IPS-20b (cell line): Measurements from ENCODE around the gene ATP9A.
"Not testable (repeated sequence)": the region's sequence is repeated elsewhere in the genome, so short reads cannot be mapped to it uniquely, and the experiment has no call there.

Experiments
- H3K27ac ChIP-seq: one replicate; pipeline ENCODE4 v1.5.1; 2013; ENCODE audit warnings: low read length
- H3K27me3 ChIP-seq: 2 replicates; pipeline ENCODE4 v1.6.1; 2013; ENCODE audit warnings: mild to moderate bottlenecking, low read length, inconsistent platforms; ENCODE audit not compliant: insufficient read depth
- H3K36me3 ChIP-seq: 2 replicates; pipeline ENCODE4 v1.6.1; 2013; ENCODE audit warnings: low read depth, mild to moderate bottlenecking, inconsistent platforms, low read length, moderate library complexity; ENCODE audit not compliant: insufficient read depth
- H3K4me1 ChIP-seq: 2 replicates; pipeline ENCODE4 v1.6.1; 2013; ENCODE audit warnings: mild to moderate bottlenecking, control low read depth, inconsistent platforms, low read length, moderate library complexity; ENCODE audit not compliant: insufficient read depth
- H3K4me3 ChIP-seq: 2 replicates; pipeline ENCODE4 v1.5.1; 2013; ENCODE audit warnings: mild to moderate bottlenecking, low read length, inconsistent platforms
- H3K9ac ChIP-seq: 2 replicates; pipeline ENCODE4 v1.6.1; 2013; ENCODE audit warnings: low read depth, mild to moderate bottlenecking, inconsistent platforms, low read length, moderate library complexity
- H3K9me3 ChIP-seq: 2 replicates; pipeline ENCODE4 v1.6.1; 2013; ENCODE audit warnings: mild to moderate bottlenecking, low read depth, low read length, inconsistent platforms; ENCODE audit not compliant: insufficient read depth

Gene ATP9A

DNA sequence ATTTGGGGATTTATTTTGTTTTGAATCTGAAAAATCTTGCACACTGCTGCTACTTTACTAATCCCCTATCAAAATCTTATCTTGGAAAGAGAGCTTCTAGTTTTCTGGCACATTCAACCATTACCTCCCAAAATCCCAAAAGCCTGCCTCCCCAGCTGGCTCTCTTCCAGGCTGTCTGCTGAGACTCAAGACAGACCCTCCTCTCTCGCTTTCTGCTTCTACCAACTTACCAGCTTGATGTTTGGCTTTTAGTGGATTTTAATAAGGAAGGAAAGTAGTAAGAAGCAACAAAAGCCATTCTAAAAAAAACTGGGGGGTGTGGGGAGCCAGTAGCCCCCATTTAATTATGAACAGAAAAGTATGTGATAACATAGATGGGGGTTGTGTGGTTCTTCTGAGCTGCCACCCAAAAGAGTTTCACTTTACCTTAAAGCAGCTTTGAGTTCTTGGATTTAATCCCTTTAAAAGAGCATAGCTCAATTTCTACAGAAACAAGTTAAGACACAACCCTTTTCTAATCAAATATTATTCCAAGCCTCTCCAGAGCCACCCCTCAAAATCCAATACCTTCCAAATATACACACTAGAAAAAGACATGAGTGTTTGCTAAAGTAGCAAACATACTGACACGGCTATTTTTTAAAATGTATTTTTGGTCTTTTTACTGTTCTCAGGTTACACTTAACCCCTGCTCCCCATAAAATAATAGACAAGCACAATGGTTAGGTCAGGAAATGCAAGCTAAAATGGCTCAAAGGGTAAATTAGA lies 71.7 kb downstream of the ATP9A start:
- H3K4me1 ChIP-seq = peaks cover 22% of the 10 kb centered on the region
- H3K4me3 ChIP-seq = peak overlapping the region; percentile 48; the same call in 1 of the 2 replicates
- no peaks in the 10 kb centered on the region for H3K9me3 ChIP-seq
- H3K9ac ChIP-seq = peak overlapping the region; percentile 76
- no peaks in the 10 kb centered on the region for H3K36me3 ChIP-seq
- H3K27me3 ChIP-seq = no peaks in the 10 kb centered on the region
- peak overlapping the region; percentile 96 for H3K27ac ChIP-seq

DNA sequence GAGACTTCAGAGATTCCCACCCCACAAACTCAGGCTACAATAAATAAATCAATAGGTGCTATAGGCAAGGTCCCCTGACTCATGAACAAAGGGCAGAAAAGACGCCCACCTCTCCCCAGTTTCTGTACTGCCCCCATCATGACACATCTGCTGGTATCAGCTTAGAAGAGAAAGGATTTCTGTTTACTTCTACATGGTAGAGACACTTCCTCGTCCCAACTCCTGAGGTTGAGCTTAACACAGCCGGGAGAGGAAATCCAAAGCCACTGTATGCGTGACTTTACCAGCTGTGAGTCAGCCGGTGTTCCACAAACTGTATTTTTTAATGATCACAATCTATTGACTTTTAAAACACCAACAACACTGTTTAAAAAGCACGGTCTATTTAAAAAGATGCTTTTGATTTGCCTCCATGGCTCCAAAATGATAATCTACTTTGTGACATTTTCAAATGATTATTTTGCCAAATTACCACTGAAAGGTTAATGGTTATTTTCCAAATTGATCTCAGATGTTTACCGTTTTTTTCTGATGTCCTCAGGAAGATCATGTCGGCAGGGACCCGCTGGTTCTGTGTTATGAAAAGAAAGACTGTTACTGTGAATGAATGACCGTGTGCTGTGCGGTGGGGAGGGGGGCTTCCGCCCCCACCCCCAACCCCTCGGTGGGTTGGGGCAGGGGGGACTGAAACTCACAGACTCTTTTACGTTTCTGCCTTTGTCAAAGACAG lies 72.5 kb downstream of the ATP9A start:
- Histone ChIP-seq H3K27ac (peak overlapping the region; percentile 96), H3K4me1 (peaks cover 19% of the 10 kb centered on the region), H3K4me3 (peak overlapping the region; percentile 48; the same call in 1 of the 2 replicates), H3K36me3 (no peaks in the 10 kb centered on the region), H3K9ac (peak overlapping the region; percentile 76), H3K27me3 (no peaks in the 10 kb centered on the region), H3K9me3 (no peaks in the 10 kb centered on the region)

DNA sequence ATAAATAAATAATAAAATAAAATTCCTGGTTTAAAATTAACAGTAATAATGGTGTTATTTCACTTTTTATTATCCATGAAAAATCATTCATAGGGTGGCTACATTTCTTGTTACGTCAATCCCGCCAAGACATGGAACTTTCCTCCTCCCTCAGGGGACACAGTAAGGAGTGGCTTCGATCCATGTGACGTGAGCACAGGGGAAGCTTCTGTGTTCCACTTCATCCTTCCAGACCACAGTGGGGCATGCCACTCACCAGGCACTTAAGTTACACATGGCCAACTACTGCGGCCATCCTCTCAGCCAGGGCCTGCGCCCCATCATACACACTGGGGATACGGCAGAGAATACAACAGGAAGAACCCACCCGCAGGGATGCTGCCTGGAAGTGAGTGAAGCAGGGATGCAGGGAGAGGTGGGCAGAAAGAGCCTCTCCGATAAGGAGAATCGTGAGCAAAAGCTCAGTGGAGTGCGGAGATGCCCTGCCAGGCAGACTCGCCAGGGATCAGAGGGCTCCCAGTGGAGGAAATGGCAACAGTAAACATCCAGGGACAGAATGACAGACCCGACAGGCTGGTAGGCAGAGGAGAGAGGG lies 75.3 kb downstream of the ATP9A start:
- no peaks in the 10 kb centered on the region for H3K9me3 ChIP-seq
- no peaks in the 10 kb centered on the region; the same call in 1 of the 2 replicates for H3K36me3 ChIP-seq
- peaks cover 19% of the 10 kb centered on the region for H3K4me1 ChIP-seq
- no peak overlapping the region for H3K4me3 ChIP-seq
- H3K27me3 ChIP-seq = no peaks in the 10 kb centered on the region
- H3K9ac ChIP-seq = no peak overlapping the region
- no peak overlapping the region for H3K27ac ChIP-seq

GRCh38 chr20:51691703-51692102 lies 76.5 kb downstream of the ATP9A start:
- no peaks in the 10 kb centered on the region for H3K9me3 ChIP-seq
- no peaks in the 10 kb centered on the region for H3K27me3 ChIP-seq
- H3K9ac ChIP-seq = no peak overlapping the region
- H3K27ac ChIP-seq = no peak overlapping the region
- no peaks in the 10 kb centered on the region; the same call in 1 of the 2 replicates for H3K36me3 ChIP-seq
- no peak overlapping the region for H3K4me3 ChIP-seq
- peaks cover 14% of the 10 kb centered on the region for H3K4me1 ChIP-seq

GRCh38 chr20:51688600-51689244 lies 79.5 kb downstream of the ATP9A start:
- Histone ChIP-seq H3K36me3 (no peaks in the 10 kb centered on the region; the same call in 1 of the 2 replicates), H3K4me1 (no peaks in the 10 kb centered on the region), H3K4me3 (no peak overlapping the region), H3K9me3 (no peaks in the 10 kb centered on the region), H3K9ac (no peak overlapping the region), H3K27me3 (no peaks in the 10 kb centered on the region), H3K27ac (no peak overlapping the region)

DNA sequence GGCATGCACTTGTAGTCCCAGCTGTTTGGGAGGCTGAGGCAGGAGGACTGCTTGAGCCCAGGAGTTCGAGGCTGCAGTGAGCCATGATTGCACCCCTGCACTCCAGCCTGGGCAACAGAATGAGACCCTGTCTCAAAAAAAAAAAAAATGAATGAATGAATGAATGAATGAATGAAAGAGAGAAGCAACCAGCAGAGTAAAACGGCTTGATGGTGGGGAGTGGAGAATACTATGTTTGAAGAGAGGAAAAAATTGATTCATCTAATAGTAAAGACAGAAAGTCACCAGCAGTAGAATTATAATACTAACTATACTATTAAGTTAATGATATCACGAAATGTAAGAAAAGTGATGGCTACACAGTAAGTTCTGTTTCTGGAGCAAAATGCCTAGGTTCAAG lies 80.6 kb downstream of the ATP9A start:
- H3K4me1 ChIP-seq = no peaks in the 10 kb centered on the region
- no peaks in the 10 kb centered on the region; the same call in 1 of the 2 replicates for H3K36me3 ChIP-seq
- no peaks in the 10 kb centered on the region for H3K27me3 ChIP-seq
- no peak overlapping the region for H3K27ac ChIP-seq
- H3K9me3 ChIP-seq = no peaks in the 10 kb centered on the region
- no peak overlapping the region for H3K9ac ChIP-seq
- H3K4me3 ChIP-seq = no peak overlapping the region

- no peak overlapping the region for H3K4me3 ChIP-seq
- no peaks in the 10 kb centered on the region for H3K9me3 ChIP-seq
- H3K27me3 ChIP-seq = no peaks in the 10 kb centered on the region
- no peak overlapping the region for H3K27ac ChIP-seq
- H3K4me1 ChIP-seq = no peaks in the 10 kb centered on the region
- H3K36me3 ChIP-seq = no peaks in the 10 kb centered on the region; the same call in 1 of the 2 replicates
- H3K9ac ChIP-seq = no peak overlapping the region
Observed at GRCh38 chr20:51687108-51687507, 81.1 kb downstream of the ATP9A start.

GRCh38 chr20:51685494-51685893 lies 82.7 kb downstream of the ATP9A start:
- not testable (repeated sequence) for H3K27ac ChIP-seq, H3K4me3 ChIP-seq, H3K4me1 ChIP-seq, H3K27me3 ChIP-seq, H3K9me3 ChIP-seq, H3K36me3 ChIP-seq, H3K9ac ChIP-seq

GRCh38 chr20:51680067-51680749 lies 88.0 kb downstream of the ATP9A start:
- Histone ChIP-seq H3K27ac (no peak overlapping the region), H3K36me3 (no peaks in the 10 kb centered on the region), H3K9me3 (no peaks in the 10 kb centered on the region), H3K9ac (no peak overlapping the region), H3K27me3 (no peaks in the 10 kb centered on the region), H3K4me1 (no peaks in the 10 kb centered on the region), H3K4me3 (no peak overlapping the region)

DNA sequence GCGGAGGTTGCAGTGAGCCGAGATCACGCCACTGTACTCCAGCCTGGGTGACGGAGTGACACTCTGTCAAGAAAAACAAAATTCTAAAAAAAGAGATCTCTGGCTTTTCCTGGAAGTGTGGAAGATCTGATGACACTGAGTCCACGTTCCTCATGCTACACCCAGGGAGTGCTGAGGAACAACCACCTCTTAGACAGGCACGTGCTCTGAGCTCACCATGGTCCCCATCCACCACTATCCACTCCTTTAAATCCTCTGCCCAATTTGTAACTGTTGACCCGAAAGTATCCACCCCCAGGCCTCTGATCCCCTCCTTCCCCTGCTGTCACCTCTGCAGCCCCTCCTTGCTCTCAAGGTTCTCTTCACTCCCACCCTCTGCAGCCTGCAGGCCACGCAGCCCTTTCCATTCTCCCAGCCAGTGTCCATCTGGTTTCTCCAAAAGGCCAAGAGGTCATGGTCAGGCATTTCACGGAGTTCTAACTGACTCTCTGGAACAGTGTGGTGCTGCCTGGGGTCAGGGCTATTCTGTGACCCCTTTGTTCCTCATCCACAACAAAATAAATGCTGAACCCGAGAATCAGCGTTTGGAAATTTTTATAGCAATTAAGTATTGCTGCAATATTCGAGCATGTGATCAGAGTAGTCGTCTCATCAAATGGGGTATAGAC lies 88.8 kb downstream of the ATP9A start:
- no peak overlapping the region for H3K4me3 ChIP-seq
- no peaks in the 10 kb centered on the region for H3K4me1 ChIP-seq
- no peak overlapping the region for H3K9ac ChIP-seq
- H3K36me3 ChIP-seq = no peaks in the 10 kb centered on the region; the same call in 1 of the 2 replicates
- H3K27me3 ChIP-seq = no peaks in the 10 kb centered on the region
- H3K9me3 ChIP-seq = no peaks in the 10 kb centered on the region
- H3K27ac ChIP-seq = no peak overlapping the region
